Prostate gland (tissue), 2 donors: Measurements from ENCODE around the gene RAB11FIP2. TPM values are rescaled to one million over a fixed set of nuclear protein-coding genes. Genes with fewer than 3 reads are reported as not detected.

Experiments
- DNase-seq: peaks from one replicate; pipeline ENCODE4 v3.0.0-alpha.2; 2019; ENCODE audit warnings: low spot score
- H3K27ac ChIP-seq, 2 donors: fragments of 200-600 bp; sonication (generic); 2 replicates each; pipeline ENCODE4 v1.5.1; 2017 to 2019
- H3K27me3 ChIP-seq: fragments of 200-600 bp; sonication (generic); replicated peaks from 2 replicates; pipeline ENCODE4 v1.5.1; 2019; ENCODE audit not compliant: insufficient read depth
- H3K36me3 ChIP-seq, 2 donors: fragments of 200-600 bp; sonication (generic); 1 replicate in 1 of 2; 2 replicates in 1 of 2; pipeline versions ENCODE4 v1.5.1 to v1.8.1; 2017 to 2019
- H3K4me1 ChIP-seq: fragments of 200-600 bp; sonication (generic); replicated peaks from 2 replicates; pipeline ENCODE4 v1.5.1; 2019
- H3K4me3 ChIP-seq, 2 donors: fragments of 200-600 bp; sonication (generic); 2 replicates each; pipeline ENCODE4 v1.5.1; 2017 to 2019
- H3K9me3 ChIP-seq: fragments of 200-600 bp; sonication (generic); 2 replicates; pipeline ENCODE4 v1.5.1; 2017
- CTCF ChIP-seq, 4 experiments: fragments of 200-600 bp in 2 of 4; fragments of 450-650 bp in 2 of 4; sonication (generic) in 2 of 4; IDR thresholded peaks; 1 replicate in 3 of 4; 2 replicates in 1 of 4; pipeline ENCODE4 v1.5.1; 2016 to 2019; ENCODE audit warnings: antibody characterized with exemption in 4 of 4, mild to moderate bottlenecking in 2 of 4, moderate library complexity in 2 of 4
- POLR2A ChIP-seq: fragments of 450-650 bp; IDR thresholded peaks from one replicate; pipeline ENCODE4 v1.6.1; 2016; ENCODE audit warnings: antibody characterized with exemption, mild to moderate bottlenecking
- POLR2AphosphoS5 ChIP-seq: sonication (generic); formaldehyde crosslinking; IDR thresholded peaks from one replicate; pipeline ENCODE4 v1.6.1; 2017; ENCODE audit warnings: antibody characterized with exemption
- WGBS: methylation state at CpG from one replicate; pipeline ENCODE4 v1.1.5; 2018; 5-methylcytosine and 5-hydroxymethylcytosine counted together
- intact Hi-C: fragments of 100-400 bp; cut with DNase I; formaldehyde crosslinking; loops from one replicate; pipeline ENCODE4 v1.14.2; 2022
- total RNA-seq, 2 donors: library from RNA; depleted of rRNA; stranded (reverse); fragments of >200 nt; gene quantifications; one replicate each; pipeline ENCODE4 v1.1.0, GENCODE V29; 2016

RAB11FIP2 gene
- total RNA-seq, 2 donors from 2014 or later, result 14.3 to 33.5 TPM

- intact Hi-C loops, result no loop called here
- Histone ChIP-seq H3K4me1 (no peaks in the 10 kb centered on the region), H3K9me3 (no peaks in the 10 kb centered on the region), H3K4me3 (no peak overlapping the region), H3K27me3 (no peaks in the 10 kb centered on the region), H3K36me3 (no peaks in the 10 kb centered on the region), H3K27ac (no peak overlapping the region)
- TF ChIP-seq POLR2A (no peak), CTCF (IDR thresholded peaks at IDR 0.05) (no peak), POLR2AphosphoS5 (no peak)
- 72% methylated on average over 2 of the region's 2 CpGs for WGBS
- DNase-seq, result no peak
Observed at GRCh38 chr10:118031351-118032075, 15.2 kb downstream of the RAB11FIP2 start.

DNA sequence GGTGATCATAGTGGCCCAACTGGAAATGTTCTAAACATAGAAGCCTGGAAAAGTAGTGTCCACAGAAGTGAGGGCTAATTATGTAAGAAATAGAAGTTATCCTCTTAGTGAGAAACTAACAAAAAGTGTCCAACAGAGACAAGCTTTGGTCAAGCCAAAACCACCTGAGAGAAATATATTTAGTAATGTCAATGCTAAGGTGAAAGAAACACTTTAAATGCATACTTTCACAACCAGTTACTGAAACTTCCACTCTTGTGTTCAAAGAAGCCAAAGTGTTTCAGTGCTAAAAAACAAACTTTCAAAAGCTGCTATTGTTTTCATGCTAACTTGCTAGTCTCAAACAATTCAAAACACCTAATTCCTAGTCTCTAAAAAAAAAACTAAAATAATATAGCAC is 18.1 kb downstream of the RAB11FIP2 start:
- Histone ChIP-seq H3K4me1 (no peaks in the 10 kb centered on the region), H3K36me3 (no peaks in the 10 kb centered on the region), H3K27me3 (no peaks in the 10 kb centered on the region), H3K9me3 (no peaks in the 10 kb centered on the region), H3K27ac (no peak overlapping the region), H3K4me3 (no peak overlapping the region)
- no peak for TF ChIP-seq POLR2AphosphoS5
- no peak for TF ChIP-seq CTCF (IDR thresholded peaks at IDR 0.05)
- no peak for TF ChIP-seq POLR2A
- no peak for DNase-seq
- intact Hi-C loops, result no loop called here

GRCh38 chr10:118027397-118027796 is 19.3 kb downstream of the RAB11FIP2 start:
- no peak overlapping the region for H3K4me3 ChIP-seq
- 100% methylated on average over 2 of the region's 2 CpGs for WGBS
- TF ChIP-seq POLR2AphosphoS5 (no peak), POLR2A (no peak), CTCF (IDR thresholded peaks at IDR 0.05) (no peak)
- no peaks in the 10 kb centered on the region for H3K36me3 ChIP-seq
- no peaks in the 10 kb centered on the region for H3K4me1 ChIP-seq
- DNase-seq, result no peak
- H3K27ac ChIP-seq, result no peak overlapping the region
- H3K27me3 ChIP-seq, result no peaks in the 10 kb centered on the region
- intact Hi-C loops, result no loop called here
- no peaks in the 10 kb centered on the region for H3K9me3 ChIP-seq

- H3K27me3 ChIP-seq, result no peaks in the 10 kb centered on the region
- no peaks in the 10 kb centered on the region for H3K9me3 ChIP-seq
- 95% methylated on average over 4 of the region's 4 CpGs for WGBS
- H3K36me3 ChIP-seq, result no peaks in the 10 kb centered on the region
- no peak overlapping the region for H3K27ac ChIP-seq
- H3K4me1 ChIP-seq, result no peaks in the 10 kb centered on the region
- intact Hi-C loops, result no loop called here
- no peak for DNase-seq
- H3K4me3 ChIP-seq, result no peak overlapping the region
- TF ChIP-seq POLR2AphosphoS5 (no peak), CTCF (IDR thresholded peaks at IDR 0.05) (no peak), POLR2A (no peak)
Observed at GRCh38 chr10:118026936-118027335, 19.8 kb downstream of the RAB11FIP2 start.

- Histone ChIP-seq H3K27me3 (no peaks in the 10 kb centered on the region), H3K4me3 (no peak overlapping the region), H3K9me3 (no peaks in the 10 kb centered on the region), H3K4me1 (no peaks in the 10 kb centered on the region), H3K27ac (no peak overlapping the region), H3K36me3 (no peaks in the 10 kb centered on the region)
- WGBS, result 88% methylated on average over 3 of the region's 3 CpGs
- intact Hi-C loops, result no loop called here
- DNase-seq, result no peak
- TF ChIP-seq POLR2A, result no peak
- no peak for TF ChIP-seq CTCF (IDR thresholded peaks at IDR 0.05)
- no peak for TF ChIP-seq POLR2AphosphoS5
Observed at GRCh38 chr10:118020365-118020764, 26.4 kb downstream of the RAB11FIP2 start.
